Karpas-422 (cell line): Measurements from ENCODE around the gene CEMIP. TPM values are rescaled to one million over a fixed set of nuclear protein-coding genes. Genes with fewer than 3 reads are reported as not detected.

Experiments used
- DNase-seq: peaks from one replicate; pipeline ENCODE4 v3.0.0-alpha.2; 2015
- H2AFZ ChIP-seq: fragments of 200-600 bp; sonication (generic); 2 replicates; pipeline ENCODE4 v1.6.1; 2014; ENCODE audit warnings: antibody characterized with exemption, low read length, mixed read lengths
- H3K27ac ChIP-seq: fragments of 200-600 bp; sonication (generic); 2 replicates; pipeline ENCODE4 v1.5.1; 2014; ENCODE audit warnings: mild to moderate bottlenecking, low read length, moderate library complexity
- H3K27me3 ChIP-seq: fragments of 200-600 bp; sonication (generic); 2 replicates; pipeline ENCODE4 v1.6.1; 2014; ENCODE audit warnings: low read length, mixed read lengths
- H3K36me3 ChIP-seq: fragments of 200-600 bp; sonication (generic); 2 replicates; pipeline ENCODE4 v1.6.1; 2014; ENCODE audit warnings: low read length, mixed read lengths; ENCODE audit not compliant: insufficient read depth
- H3K4me1 ChIP-seq: fragments of 200-600 bp; sonication (generic); 2 replicates; pipeline ENCODE4 v1.6.1; 2014; ENCODE audit warnings: mild to moderate bottlenecking, low read length, mixed read lengths
- H3K4me2 ChIP-seq: fragments of 200-600 bp; sonication (generic); 2 replicates; pipeline ENCODE4 v1.6.1; 2014; ENCODE audit warnings: low read length, low read depth, mild to moderate bottlenecking; ENCODE audit not compliant: poor library complexity, severe bottlenecking
- H3K4me3 ChIP-seq: fragments of 200-600 bp; sonication (generic); 2 replicates; pipeline ENCODE4 v1.5.1; 2014; ENCODE audit warnings: mild to moderate bottlenecking, antibody characterized with exemption, low read length, mixed read lengths
- H3K79me2 ChIP-seq: fragments of 200-600 bp; sonication (generic); 2 replicates; pipeline ENCODE4 v1.6.1; 2014; ENCODE audit warnings: mild to moderate bottlenecking, low read length, mixed read lengths
- H3K9ac ChIP-seq: fragments of 200-600 bp; sonication (generic); 2 replicates; pipeline ENCODE4 v1.6.0; 2014; ENCODE audit warnings: low read length
- H3K9me2 ChIP-seq: fragments of 200-600 bp; sonication (generic), shearing (Covaris generic); replicated peaks from 2 replicates; pipeline ENCODE4 v1.6.0; 2014; ENCODE audit warnings: mild to moderate bottlenecking, low read length, moderate library complexity; ENCODE audit not compliant: insufficient read depth
- H3K9me3 ChIP-seq: fragments of 300-700, 200-600 bp; sonication (generic); 2 replicates; pipeline ENCODE4 v1.6.1; 2014; ENCODE audit warnings: low read length, mixed read lengths
- H4K20me1 ChIP-seq: fragments of 200-600 bp; sonication (generic); 2 replicates; pipeline ENCODE4 v1.6.1; 2014; ENCODE audit warnings: mild to moderate bottlenecking, antibody characterized with exemption, low read length, low read depth; ENCODE audit not compliant: insufficient read depth
- total RNA-seq: library from RNA; depleted of rRNA; stranded (reverse); fragments of >200 nt; shearing (Covaris generic); gene quantifications from 2 replicates; pipeline ENCODE4 v1.2.3, GENCODE V29; 2014; ENCODE audit warnings: low replicate concordance

Gene CEMIP
- total RNA-seq, 1 experiment from 2014 or later, result not detected

- no peak overlapping the region for H3K4me2 ChIP-seq
- H3K4me1 ChIP-seq, result peaks cover 3% of the 10 kb centered on the region; the same call in 1 of the 2 replicates
- no peak for DNase-seq
- H2AFZ ChIP-seq, result no peak overlapping the region
- no peaks in the 10 kb centered on the region for H4K20me1 ChIP-seq
- no peaks in the 10 kb centered on the region for H3K9me3 ChIP-seq
- no peaks in the 10 kb centered on the region for H3K27me3 ChIP-seq
- H3K4me3 ChIP-seq, result no peak overlapping the region
- no peaks in the 10 kb centered on the region for H3K9me2 ChIP-seq
- no peaks in the 10 kb centered on the region for H3K36me3 ChIP-seq
- no peak overlapping the region for H3K27ac ChIP-seq
- no peaks in the 10 kb centered on the region for H3K79me2 ChIP-seq
- H3K9ac ChIP-seq, result no peak overlapping the region
These were observed 11.8 kb downstream of the CEMIP start for GRCh38 chr15:80791004-80791403.

- Histone ChIP-seq H3K27me3 (no peaks in the 10 kb centered on the region), H3K4me1 (no peaks in the 10 kb centered on the region), H3K27ac (no peak overlapping the region), H3K4me3 (no peak overlapping the region), H3K4me2 (no peak overlapping the region), H3K9me3 (no peaks in the 10 kb centered on the region), H3K9ac (no peak overlapping the region), H3K79me2 (no peaks in the 10 kb centered on the region), H3K9me2 (no peaks in the 10 kb centered on the region), H4K20me1 (no peaks in the 10 kb centered on the region), H2AFZ (no peak overlapping the region), H3K36me3 (no peaks in the 10 kb centered on the region)
- DNase-seq, result no peak
These were observed 17.2 kb downstream of the CEMIP start for GRCh38 chr15:80796407-80796806.

GRCh38 chr15:80798911-80799310 lies 19.7 kb downstream of the CEMIP start:
- Histone ChIP-seq H3K4me2 (no peak overlapping the region), H3K27me3 (no peaks in the 10 kb centered on the region), H4K20me1 (no peaks in the 10 kb centered on the region), H3K9me2 (no peaks in the 10 kb centered on the region), H2AFZ (no peak overlapping the region), H3K9ac (no peak overlapping the region), H3K4me3 (no peak overlapping the region), H3K27ac (no peak overlapping the region), H3K4me1 (no peaks in the 10 kb centered on the region), H3K36me3 (no peaks in the 10 kb centered on the region), H3K9me3 (no peaks in the 10 kb centered on the region), H3K79me2 (no peaks in the 10 kb centered on the region)
- DNase-seq, result no peak

- Histone ChIP-seq H3K9ac (no peak overlapping the region), H3K4me2 (no peak overlapping the region), H3K4me3 (no peak overlapping the region), H3K79me2 (no peaks in the 10 kb centered on the region), H3K27ac (no peak overlapping the region), H3K36me3 (no peaks in the 10 kb centered on the region), H3K4me1 (no peaks in the 10 kb centered on the region), H3K9me2 (no peaks in the 10 kb centered on the region), H4K20me1 (no peaks in the 10 kb centered on the region), H3K9me3 (no peaks in the 10 kb centered on the region), H3K27me3 (no peaks in the 10 kb centered on the region), H2AFZ (no peak overlapping the region)
- DNase-seq, result no peak
These were observed 20.9 kb downstream of the CEMIP start for GRCh38 chr15:80800067-80800466.

- Histone ChIP-seq H4K20me1 (no peaks in the 10 kb centered on the region), H3K4me2 (no peak overlapping the region), H3K4me1 (no peaks in the 10 kb centered on the region), H3K27ac (no peak overlapping the region), H3K9me3 (no peaks in the 10 kb centered on the region), H2AFZ (no peak overlapping the region), H3K79me2 (no peaks in the 10 kb centered on the region), H3K9ac (no peak overlapping the region), H3K36me3 (no peaks in the 10 kb centered on the region), H3K4me3 (no peak overlapping the region), H3K27me3 (no peaks in the 10 kb centered on the region), H3K9me2 (no peaks in the 10 kb centered on the region)
- DNase-seq, result no peak
These were observed 22.9 kb downstream of the CEMIP start for GRCh38 chr15:80801891-80802680.

- H3K36me3 ChIP-seq, result no peaks in the 10 kb centered on the region
- no peaks in the 10 kb centered on the region for H3K9me2 ChIP-seq
- no peak for DNase-seq
- no peak overlapping the region for H3K4me3 ChIP-seq
- no peak overlapping the region for H3K9ac ChIP-seq
- H3K27me3 ChIP-seq, result no peaks in the 10 kb centered on the region
- H3K79me2 ChIP-seq, result no peaks in the 10 kb centered on the region
- no peak overlapping the region for H2AFZ ChIP-seq
- H3K9me3 ChIP-seq, result no peaks in the 10 kb centered on the region
- H3K4me2 ChIP-seq, result no peak overlapping the region
- no peaks in the 10 kb centered on the region for H4K20me1 ChIP-seq
- no peaks in the 10 kb centered on the region for H3K4me1 ChIP-seq
- no peak overlapping the region for H3K27ac ChIP-seq
These were observed 24.7 kb downstream of the CEMIP start for GRCh38 chr15:80803580-80804525.

- Histone ChIP-seq H3K9me3 (no peaks in the 10 kb centered on the region), H3K27ac (no peak overlapping the region), H4K20me1 (no peaks in the 10 kb centered on the region), H3K4me2 (no peak overlapping the region), H3K9ac (no peak overlapping the region), H3K4me1 (no peaks in the 10 kb centered on the region), H2AFZ (no peak overlapping the region), H3K4me3 (no peak overlapping the region), H3K79me2 (no peaks in the 10 kb centered on the region), H3K9me2 (no peaks in the 10 kb centered on the region), H3K36me3 (no peaks in the 10 kb centered on the region), H3K27me3 (no peaks in the 10 kb centered on the region)
- DNase-seq, result no peak
These were observed 25.9 kb downstream of the CEMIP start for GRCh38 chr15:80804970-80805495.

GRCh38 chr15:80811781-80812315 lies 32.7 kb downstream of the CEMIP start:
- no peak for DNase-seq
- no peak overlapping the region for H3K27ac ChIP-seq
- no peaks in the 10 kb centered on the region for H3K36me3 ChIP-seq
- no peaks in the 10 kb centered on the region for H3K4me1 ChIP-seq
- H3K27me3 ChIP-seq, result no peaks in the 10 kb centered on the region
- no peak overlapping the region for H2AFZ ChIP-seq
- no peak overlapping the region for H3K4me2 ChIP-seq
- no peak overlapping the region for H3K9ac ChIP-seq
- no peaks in the 10 kb centered on the region for H3K9me3 ChIP-seq
- H3K9me2 ChIP-seq, result no peaks in the 10 kb centered on the region
- no peaks in the 10 kb centered on the region for H3K79me2 ChIP-seq
- no peaks in the 10 kb centered on the region for H4K20me1 ChIP-seq
- H3K4me3 ChIP-seq, result no peak overlapping the region
